Pancreas (tissue), 10 donors: Measurements from ENCODE around the gene RYK. TPM values are rescaled to one million over a fixed set of nuclear protein-coding genes. Genes with fewer than 3 reads are reported as not detected.
"Not testable (repeated sequence)": the region's sequence is repeated elsewhere in the genome, so short reads cannot be mapped to it uniquely, and the experiment has no call there.

Experiments used
- ATAC-seq, 4 donors: fragments of 200-7000 bp; cut with Tn5 transposase; one replicate each; pipeline versions ENCODE4 v1.8.0 to v1.9.1; 2020; ENCODE audit warnings: mild to moderate bottlenecking in 4 of 4, moderate library complexity in 4 of 4
- DNase-seq, 6 donors: peaks; one replicate each; pipeline ENCODE4 v3.0.0-alpha.2; 2020
- FAIRE-seq: peaks from 2 replicates; lab custom pipeline; 2012; peaks lifted over from hg19 to GRCh38; lab: Jason Lieb, UNC
- H3K27ac ChIP-seq, 4 donors: fragments of 200-600 bp; sonication (generic); 1 replicate in 3 of 4; 2 replicates in 1 of 4; pipeline versions ENCODE4 v1.5.0 to v1.8.0; 2020
- H3K27me3 ChIP-seq, 4 donors: fragments of 200-600 bp; one replicate each; pipeline ENCODE4 v1.8.0; 2021
- H3K36me3 ChIP-seq, 3 donors: fragments of 200-600 bp; sonication (generic) in 1 of 3; one replicate each; pipeline versions ENCODE4 v1.5.0 to v1.8.0; 2020 to 2021
- H3K4me1 ChIP-seq, 3 donors: fragments of 200-600 bp; one replicate each; pipeline ENCODE4 v1.8.0; 2021
- H3K4me3 ChIP-seq, 4 donors: fragments of 200-600 bp; sonication (generic) in 2 of 4; one replicate each; pipeline versions ENCODE4 v1.5.0 to v1.8.0; 2020 to 2021
- H3K9me3 ChIP-seq, 4 donors: fragments of 200-600 bp; one replicate each; pipeline ENCODE4 v1.8.0; 2021
- CTCF ChIP-seq, 4 donors: fragments of 200-600 bp; sonication (generic) in 3 of 4; IDR thresholded peaks; one replicate each; pipeline versions ENCODE4 v1.5.0 to v1.8.0; 2021; ENCODE audit warnings: antibody characterized with exemption in 4 of 4
- WGBS, 2 donors: extraction: QIAGEN DNeasy Blood & Tissue Kit; methylation state at CpG; one replicate each; pipeline ENCODE4 v1.1.7; 2013; 5-methylcytosine and 5-hydroxymethylcytosine counted together
- intact Hi-C, 3 donors: fragments of 100-400 bp; cut with DNase I; formaldehyde crosslinking; loops; one replicate each; pipeline versions ENCODE4 v1.11.1 to v1.14.2; 2022
- polyA plus RNA-seq, 2 donors: library from polyadenylated mRNA; stranded (reverse); fragments of 200-250 nt; gene quantifications; one replicate each; pipeline ENCODE4 v1.2.3, GENCODE V29; 2013
- total RNA-seq, 6 donors: library from RNA; stranded (reverse); fragmentation: NEBNext Ultra II Directional in 4 of 6; extraction: Animal tissue kit (Norgen Biotek cat#: 25700) in 4 of 6; gene quantifications; one replicate each; pipeline versions ENCODE4 v1.2.1 to v1.2.4, GENCODE V29; 2021 to 2023
- donor health status: healthy with polysubstance abuse.
- donor health status: DM: no; HTN: no; CAD: no; lungs with moderate emphysema.
- donor health status: DM: no; HTN: no; CAD: no.
- donor health status: control.
- donor health status: control.
- donor health status: Bipolar disorder and iron deficiency.
- donor health status: DM: yes; HTN: yes; CAD: no.
- donor health status: DM: no; HTN: no; CAD: no.
- donor health status: DM: no; HTN: no; CAD: no.
- donor health status: DM: yes; HTN: yes; CAD: no.

RYK gene
- total and polyA plus RNA-seq, 8 donors: 13.8 to 31.9 (median 20.5) TPM

- Histone ChIP-seq H3K27ac (no peak overlapping the region), H3K9me3 (no peaks in the 10 kb centered on the region), H3K4me3 (no peak overlapping the region), H3K27me3 (no peaks in the 10 kb centered on the region), H3K36me3 (no peaks in the 10 kb centered on the region), H3K4me1 (peaks cover 0 to 5% (median 0%) of the 10 kb centered on the region in 3 donors)
- ATAC-seq (no peak), DNase-seq (no peak), FAIRE-seq (no peak)
- no peak for TF ChIP-seq CTCF (IDR thresholded peaks at IDR 0.05)
- intact Hi-C loops: no loop called here
- 50 to 70% methylated on average over 3 of the region's 3 CpGs for WGBS, 2 donors
Measured at GRCh38 chr3:134277066-134277660, 26.5 kb upstream of the RYK start.

GRCh38 chr3:134276086-134276485 lies 25.4 kb upstream of the RYK start:
- Histone ChIP-seq H3K4me1 (peaks cover 0 to 5% (median 0%) of the 10 kb centered on the region in 3 donors), H3K36me3 (no peaks in the 10 kb centered on the region), H3K27ac (no peak overlapping the region), H3K9me3 (no peaks in the 10 kb centered on the region), H3K4me3 (no peak overlapping the region), H3K27me3 (no peaks in the 10 kb centered on the region)
- FAIRE-seq: no peak
- ATAC-seq: no peak
- TF ChIP-seq CTCF (IDR thresholded peaks at IDR 0.05): no peak
- intact Hi-C loops: no loop called here
- WGBS, 2 donors: 52 to 59% methylated on average over 3 of the region's 3 CpGs
- DNase-seq: no peak

GRCh38 chr3:134275110-134275509 lies 24.5 kb upstream of the RYK start:
- H3K36me3 ChIP-seq, H3K4me1 ChIP-seq, H3K9me3 ChIP-seq, H3K27ac ChIP-seq, H3K4me3 ChIP-seq, FAIRE-seq, intact Hi-C loops, H3K27me3 ChIP-seq, DNase-seq, ATAC-seq: not testable (repeated sequence)

GRCh38 chr3:134274571-134274970 lies 23.9 kb upstream of the RYK start:
- Histone ChIP-seq H3K4me1 (peaks cover 0 to 4% (median 0%) of the 10 kb centered on the region in 3 donors), H3K9me3 (no peaks in the 10 kb centered on the region), H3K36me3 (no peaks in the 10 kb centered on the region), H3K4me3 (no peak overlapping the region), H3K27ac (no peak overlapping the region), H3K27me3 (no peaks in the 10 kb centered on the region)
- ATAC-seq (no peak), FAIRE-seq (no peak), DNase-seq (no peak)
- intact Hi-C loops: no loop called here
- TF ChIP-seq CTCF (IDR thresholded peaks at IDR 0.05): no peak

- Histone ChIP-seq H3K36me3 (no peaks in the 10 kb centered on the region), H3K27ac (no peak overlapping the region), H3K4me1 (no peaks in the 10 kb centered on the region), H3K4me3 (no peak overlapping the region), H3K27me3 (no peaks in the 10 kb centered on the region), H3K9me3 (no peaks in the 10 kb centered on the region)
- DNase-seq (no peak), ATAC-seq (no peak), FAIRE-seq (no peak)
- TF ChIP-seq CTCF (IDR thresholded peaks at IDR 0.05): no peak
- WGBS, 2 donors: 93 to 96% methylated on average over 1 of the region's 1 CpG
- intact Hi-C loops: no loop called here
Measured at GRCh38 chr3:134267996-134268395, 17.3 kb upstream of the RYK start.
